ENCODE results near the gene TNNI2. TPM values are rescaled to one million over a fixed set of nuclear protein-coding genes. Genes with fewer than 3 reads are reported as not detected.

The TNNI2 gene
- total and polyA plus RNA-seq, 2 experiments from 2014 or later: 0.73 to 5.5 TPM

DNA sequence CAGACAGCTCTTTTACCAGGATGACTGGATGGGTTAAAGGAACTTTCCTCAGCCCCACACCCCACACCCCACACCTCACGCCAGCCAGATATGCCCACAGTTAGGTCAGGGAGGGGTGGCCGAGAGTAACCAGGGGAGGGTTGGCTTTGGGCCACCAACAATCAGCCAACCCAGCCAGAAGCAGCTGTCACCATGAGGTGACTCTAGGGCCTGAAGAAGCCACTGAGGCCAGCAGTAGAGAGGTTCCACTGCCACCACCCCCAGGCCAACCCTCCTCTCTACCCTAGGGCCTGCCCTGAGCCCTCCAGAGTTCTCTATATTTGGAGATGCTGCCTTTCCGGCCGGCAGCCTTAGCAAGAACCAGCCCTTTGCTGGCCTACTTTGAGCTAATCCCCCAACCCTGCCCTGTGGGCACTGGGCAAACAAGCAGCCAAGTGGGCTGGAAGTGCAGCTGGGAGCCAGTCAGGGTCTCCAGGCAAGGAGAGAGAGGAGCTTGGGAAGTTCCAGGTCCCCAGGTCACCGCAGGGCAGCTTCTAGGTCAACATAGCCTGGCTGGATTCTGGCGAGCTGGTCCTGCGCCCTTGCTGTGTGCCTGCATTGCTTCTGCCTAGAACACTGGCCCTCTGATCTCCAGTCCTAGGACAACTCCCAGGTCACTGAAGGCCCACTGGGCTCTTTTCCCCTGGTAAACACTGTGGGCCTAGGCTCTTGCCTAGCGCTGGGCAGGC, 16.0 kb upstream of the TNNI2 start:
- H2AFZ ChIP-seq: no peak overlapping the region
- H3K9me2 ChIP-seq (replicated peaks; ENCODE audit: insufficient read depth): no peaks in the 10 kb centered on the region
- no peaks in the 10 kb centered on the region for H3K27me3 ChIP-seq
- no peaks in the 10 kb centered on the region for H3K79me2 ChIP-seq
- TF ChIP-seq EZH2 (IDR thresholded peaks at IDR 0.05; ENCODE audit: borderline replicate concordance) (no peak), EZH2phosphoT487 (IDR thresholded peaks at IDR 0.05; ENCODE audit: low read depth, severe bottlenecking, unreplicated experiment) (no peak), CTCF (IDR thresholded peaks at IDR 0.05; ENCODE audit: poor library complexity) (no peak)
- DNase-seq (ENCODE audit: low spot score): no peak
- H4K20me1 ChIP-seq (ENCODE audit: insufficient read depth, poor library complexity, severe bottlenecking): no peaks in the 10 kb centered on the region
- no peaks in the 10 kb centered on the region for H3K9me3 ChIP-seq (ENCODE audit: low read depth)
- no peaks in the 10 kb centered on the region for H3K36me3 ChIP-seq (replicated peaks; ENCODE audit: insufficient read depth, low read depth)
- no peak overlapping the region for H3K27ac ChIP-seq
- peaks cover 11% of the 10 kb centered on the region for H3K4me1 ChIP-seq (ENCODE audit: insufficient read depth)
- H3K4me3 ChIP-seq: no peak overlapping the region
- 89% methylated on average over 8 of the region's 8 CpGs for WGBS (ENCODE audit: low lambda C conversion rate, missing lambda C conversion rate)
- H3K4me2 ChIP-seq: no peak overlapping the region

GRCh38 chr11:1823376-1824220, 15.2 kb upstream of the TNNI2 start:
- Histone ChIP-seq H2AFZ (no peak overlapping the region), H4K20me1 (ENCODE audit: insufficient read depth, poor library complexity, severe bottlenecking) (no peaks in the 10 kb centered on the region), H3K4me3 (no peak overlapping the region), H3K27me3 (no peaks in the 10 kb centered on the region), H3K4me1 (ENCODE audit: insufficient read depth) (peaks cover 15% of the 10 kb centered on the region), H3K27ac (no peak overlapping the region), H3K36me3 (replicated peaks; ENCODE audit: insufficient read depth, low read depth) (no peaks in the 10 kb centered on the region), H3K79me2 (no peaks in the 10 kb centered on the region), H3K9me2 (replicated peaks; ENCODE audit: insufficient read depth) (no peaks in the 10 kb centered on the region), H3K9me3 (ENCODE audit: low read depth) (no peaks in the 10 kb centered on the region), H3K4me2 (no peak overlapping the region)
- TF ChIP-seq EZH2phosphoT487 (IDR thresholded peaks at IDR 0.05; ENCODE audit: low read depth, severe bottlenecking, unreplicated experiment) (no peak), CTCF (IDR thresholded peaks at IDR 0.05; ENCODE audit: poor library complexity) (no peak), EZH2 (IDR thresholded peaks at IDR 0.05; ENCODE audit: borderline replicate concordance) (no peak)
- WGBS (ENCODE audit: low lambda C conversion rate, missing lambda C conversion rate): 95% methylated on average over 19 of the region's 19 CpGs
- DNase-seq (ENCODE audit: low spot score): no peak

DNA sequence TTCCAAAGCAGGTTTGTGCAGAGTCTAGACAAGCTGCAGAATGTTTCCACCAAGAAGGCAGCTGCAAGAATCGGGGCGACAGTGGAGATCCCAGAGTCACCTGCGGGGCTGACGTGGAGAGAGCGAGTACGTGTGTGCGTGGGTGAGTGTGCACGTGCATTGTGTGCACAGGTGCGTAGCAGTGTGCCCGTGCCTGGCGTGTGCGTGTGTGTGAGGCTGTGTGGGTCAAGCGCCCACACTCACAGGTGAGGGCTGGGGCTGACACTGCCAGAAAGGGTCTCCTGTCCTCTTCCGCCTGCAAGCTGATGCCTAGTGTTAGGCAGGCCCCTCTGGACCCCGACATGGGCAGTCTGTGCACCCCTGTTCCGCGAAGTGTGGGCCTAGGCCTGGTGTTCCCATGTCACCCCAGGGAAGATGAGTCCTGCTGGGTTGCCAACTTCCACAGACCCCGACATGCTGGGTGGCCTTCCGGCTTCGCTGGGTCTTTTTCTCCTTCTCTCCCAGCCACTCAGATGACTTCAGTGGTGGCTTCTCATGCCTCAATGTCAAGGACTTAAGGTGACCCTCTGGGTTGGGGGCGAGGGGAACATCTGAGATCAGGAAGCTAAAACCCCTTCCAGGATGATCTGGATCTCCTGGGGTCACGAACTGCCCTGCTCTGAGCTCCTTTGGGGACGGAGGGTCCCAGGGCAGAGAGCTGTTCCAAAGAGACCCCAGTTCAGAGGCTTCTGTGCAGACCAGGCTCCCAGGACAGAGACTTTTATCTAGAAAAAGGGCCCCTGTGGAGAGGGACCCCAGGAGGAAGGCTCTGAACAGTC, 14.4 kb upstream of the TNNI2 start:
- Histone ChIP-seq H3K4me2 (no peak overlapping the region), H3K36me3 (replicated peaks; ENCODE audit: insufficient read depth, low read depth) (no peaks in the 10 kb centered on the region), H3K27me3 (no peaks in the 10 kb centered on the region), H3K79me2 (no peaks in the 10 kb centered on the region), H3K4me3 (no peak overlapping the region), H2AFZ (no peak overlapping the region), H3K27ac (no peak overlapping the region), H3K9me3 (ENCODE audit: low read depth) (no peaks in the 10 kb centered on the region), H3K9me2 (replicated peaks; ENCODE audit: insufficient read depth) (no peaks in the 10 kb centered on the region), H3K4me1 (ENCODE audit: insufficient read depth) (peaks cover 23% of the 10 kb centered on the region), H4K20me1 (ENCODE audit: insufficient read depth, poor library complexity, severe bottlenecking) (no peaks in the 10 kb centered on the region)
- TF ChIP-seq CTCF (IDR thresholded peaks at IDR 0.05; ENCODE audit: poor library complexity) (no peak), EZH2phosphoT487 (IDR thresholded peaks at IDR 0.05; ENCODE audit: low read depth, severe bottlenecking, unreplicated experiment) (no peak), EZH2 (IDR thresholded peaks at IDR 0.05; ENCODE audit: borderline replicate concordance) (no peak)
- DNase-seq (ENCODE audit: low spot score): no peak
- WGBS (ENCODE audit: low lambda C conversion rate, missing lambda C conversion rate): 94% methylated on average over 23 of the region's 23 CpGs

Measured in hepatocyte (in vitro differentiated cells).